Peyer's patch (tissue), 4 donors: ENCODE data around the gene ITPR1. TPM values are rescaled to one million over a fixed set of nuclear protein-coding genes. Genes with fewer than 3 reads are reported as not detected.
"Not testable (repeated sequence)": the region's sequence is repeated elsewhere in the genome, so short reads cannot be mapped to it uniquely, and the experiment has no call there.

Source experiments
- DNase-seq, 3 donors: peaks; one replicate each; pipeline ENCODE4 v3.0.0-alpha.2; 2017 to 2019
- H3K27ac ChIP-seq, 4 donors: fragments of 200-600 bp; sonication (generic); one replicate each; pipeline ENCODE4 v1.5.1; 2016 to 2019
- H3K27me3 ChIP-seq, 2 donors: fragments of 200-600 bp; sonication (generic); one replicate each; pipeline ENCODE4 v1.5.1; 2019
- H3K36me3 ChIP-seq, 3 donors: fragments of 200-600 bp; sonication (generic); one replicate each; pipeline ENCODE4 v1.5.1; 2016 to 2019
- H3K4me1 ChIP-seq, 4 donors: fragments of 200-600 bp; sonication (generic); one replicate each; pipeline ENCODE4 v1.5.1; 2016 to 2019
- H3K4me3 ChIP-seq, 4 donors: fragments of 200-600 bp; sonication (generic); 1 replicate in 3 of 4; 2 replicates in 1 of 4; pipeline ENCODE4 v1.5.1; 2016 to 2019; ENCODE audit warnings: mild to moderate bottlenecking in 1 of 4
- H3K9me3 ChIP-seq, 4 donors: fragments of 200-600 bp; sonication (generic); one replicate each; pipeline ENCODE4 v1.5.1; 2016 to 2019; ENCODE audit warnings: mild to moderate bottlenecking in 1 of 4
- POLR2A ChIP-seq, 2 donors: fragments of 450-650 bp; IDR thresholded peaks; one replicate each; pipeline ENCODE4 v1.5.1; 2017; ENCODE audit warnings: antibody characterized with exemption in 2 of 2, mild to moderate bottlenecking in 2 of 2, moderate library complexity in 2 of 2
- total RNA-seq, 4 donors: library from RNA; depleted of rRNA; stranded (reverse); fragments of >200 nt; gene quantifications; one replicate each; pipeline ENCODE4 v1.1.0, GENCODE V29; 2016
- TF ChIP-seq, protein P1 (sequence below), 6 experiments: fragments of 450-650 bp in 4 of 6; fragments of 200-600 bp in 2 of 6; sonication (generic) in 1 of 6; IDR thresholded peaks; one replicate each; pipeline ENCODE4 v1.5.1; 2017 to 2019; ENCODE audit warnings: antibody characterized with exemption in 6 of 6, mild to moderate bottlenecking in 3 of 6, moderate library complexity in 1 of 6

Gene ITPR1
- total RNA-seq, 4 donors from 2014 or later: 13.3 to 142 (median 22.7) TPM

DNA sequence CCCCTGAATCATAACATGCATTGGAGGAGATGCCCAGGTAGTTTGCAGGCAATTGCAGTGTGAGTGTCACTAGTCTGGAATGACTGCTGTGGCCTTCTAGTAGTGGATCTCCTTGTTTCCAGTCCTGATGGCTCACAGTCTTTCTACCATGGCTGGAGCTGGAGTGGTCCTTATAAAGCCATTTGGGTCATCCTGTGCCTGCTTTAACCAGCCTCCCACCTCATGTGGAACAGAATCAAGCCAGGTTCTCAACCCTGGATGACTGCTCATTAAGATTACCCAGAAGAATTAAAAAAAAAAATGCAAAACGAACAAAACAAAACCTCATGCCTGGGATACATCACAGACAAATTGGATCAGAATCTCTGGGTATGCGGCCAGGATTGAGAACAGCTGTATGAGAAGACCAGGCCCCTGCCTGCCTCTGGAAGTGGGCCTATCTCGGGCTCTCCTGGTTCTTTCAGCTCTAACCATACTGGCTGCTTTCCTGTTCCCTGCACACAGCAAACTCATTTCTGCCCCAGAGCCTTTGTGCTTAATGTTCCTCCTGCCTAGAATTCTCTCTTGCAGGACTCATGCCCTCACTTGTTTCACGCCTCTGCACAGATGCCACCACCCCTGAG, 96.4 kb downstream of the ITPR1 start:
- Histone ChIP-seq H3K9me3 (no peaks in the 10 kb centered on the region), H3K4me1 (peaks cover 0 to 6% (median 0%) of the 10 kb centered on the region in 4 donors), H3K4me3 (no peak overlapping the region), H3K27me3 (no peaks in the 10 kb centered on the region), H3K27ac (no peak overlapping the region), H3K36me3 (no peaks in the 10 kb centered on the region)
- DNase-seq: no peak
- TF ChIP-seq, protein P1, sequence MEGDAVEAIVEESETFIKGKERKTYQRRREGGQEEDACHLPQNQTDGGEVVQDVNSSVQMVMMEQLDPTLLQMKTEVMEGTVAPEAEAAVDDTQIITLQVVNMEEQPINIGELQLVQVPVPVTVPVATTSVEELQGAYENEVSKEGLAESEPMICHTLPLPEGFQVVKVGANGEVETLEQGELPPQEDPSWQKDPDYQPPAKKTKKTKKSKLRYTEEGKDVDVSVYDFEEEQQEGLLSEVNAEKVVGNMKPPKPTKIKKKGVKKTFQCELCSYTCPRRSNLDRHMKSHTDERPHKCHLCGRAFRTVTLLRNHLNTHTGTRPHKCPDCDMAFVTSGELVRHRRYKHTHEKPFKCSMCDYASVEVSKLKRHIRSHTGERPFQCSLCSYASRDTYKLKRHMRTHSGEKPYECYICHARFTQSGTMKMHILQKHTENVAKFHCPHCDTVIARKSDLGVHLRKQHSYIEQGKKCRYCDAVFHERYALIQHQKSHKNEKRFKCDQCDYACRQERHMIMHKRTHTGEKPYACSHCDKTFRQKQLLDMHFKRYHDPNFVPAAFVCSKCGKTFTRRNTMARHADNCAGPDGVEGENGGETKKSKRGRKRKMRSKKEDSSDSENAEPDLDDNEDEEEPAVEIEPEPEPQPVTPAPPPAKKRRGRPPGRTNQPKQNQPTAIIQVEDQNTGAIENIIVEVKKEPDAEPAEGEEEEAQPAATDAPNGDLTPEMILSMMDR (IDR thresholded peaks at IDR 0.05): no peak
- TF ChIP-seq POLR2A (IDR thresholded peaks at IDR 0.05): no peak

DNA sequence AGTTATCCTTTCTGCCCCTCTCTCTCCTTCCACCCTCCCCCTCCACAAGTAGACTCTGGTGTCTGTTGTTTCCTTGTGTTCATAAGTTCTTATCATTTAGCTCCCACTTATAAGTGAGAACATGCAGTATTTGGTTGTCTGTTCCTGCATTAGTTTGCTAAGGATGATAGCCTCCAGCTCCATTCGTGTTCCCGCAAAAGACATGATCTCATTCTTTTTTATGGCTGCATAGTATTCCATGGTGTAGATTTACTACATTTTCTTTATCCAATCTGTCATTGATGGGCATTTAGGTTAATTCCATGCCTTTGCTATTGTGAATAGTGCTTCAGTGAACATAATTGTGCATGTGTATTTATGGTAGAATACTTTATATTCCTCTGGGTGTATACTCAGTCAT, 97.7 kb downstream of the ITPR1 start:
- DNase-seq, H3K4me1 ChIP-seq, H3K27me3 ChIP-seq, H3K36me3 ChIP-seq, H3K4me3 ChIP-seq, H3K9me3 ChIP-seq, H3K27ac ChIP-seq: not testable (repeated sequence)

DNA sequence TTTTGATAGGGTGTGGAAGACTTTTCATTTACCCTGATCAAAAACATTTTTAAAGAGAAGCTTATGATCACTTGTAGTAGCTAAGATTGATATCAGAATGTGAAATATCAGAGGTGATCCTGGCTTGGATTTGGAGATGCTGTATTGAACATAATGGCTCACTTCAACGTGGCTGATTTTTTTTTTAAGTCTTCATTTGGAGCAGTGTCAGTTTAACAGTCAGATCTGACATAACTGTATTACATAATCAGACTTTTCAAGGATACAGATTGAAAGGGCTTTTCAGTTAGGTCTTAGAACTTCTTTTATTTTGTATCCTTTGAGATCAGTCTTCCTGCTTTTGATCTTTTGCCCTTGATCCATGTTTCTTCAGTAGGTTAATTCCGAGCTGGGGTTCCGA, 98.5 kb downstream of the ITPR1 start:
- Histone ChIP-seq H3K4me1 (peaks cover 0 to 6% (median 0%) of the 10 kb centered on the region in 4 donors), H3K9me3 (no peaks in the 10 kb centered on the region), H3K27ac (no peak overlapping the region), H3K27me3 (no peaks in the 10 kb centered on the region), H3K4me3 (no peak overlapping the region), H3K36me3 (no peaks in the 10 kb centered on the region)
- DNase-seq: no peak
- TF ChIP-seq, protein P1 (IDR thresholded peaks at IDR 0.05): no peak
- no peak for TF ChIP-seq POLR2A (IDR thresholded peaks at IDR 0.05)

DNA sequence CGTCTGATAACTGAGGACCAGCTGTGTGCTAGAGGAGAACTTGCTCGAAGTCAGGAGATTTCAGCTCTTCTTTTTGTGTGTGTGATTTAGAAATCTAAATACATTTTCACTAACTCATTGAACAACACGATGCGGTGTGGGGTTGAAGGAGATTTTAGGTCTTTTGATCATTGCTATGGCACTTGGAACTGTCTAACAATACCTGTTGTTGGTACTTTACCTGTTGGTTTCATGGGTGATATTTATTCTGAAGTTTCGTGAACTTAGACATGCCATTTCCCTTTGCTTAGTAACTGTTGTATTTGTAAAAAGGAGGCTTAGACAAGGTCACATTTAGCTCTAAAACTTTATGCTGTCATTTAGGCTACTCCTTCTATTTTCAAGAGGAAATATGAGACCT, 99.9 kb downstream of the ITPR1 start:
- DNase-seq: no peak
- Histone ChIP-seq H3K36me3 (no peaks in the 10 kb centered on the region), H3K4me1 (no peaks in the 10 kb centered on the region), H3K9me3 (no peaks in the 10 kb centered on the region), H3K27ac (no peak overlapping the region), H3K27me3 (no peaks in the 10 kb centered on the region), H3K4me3 (no peak overlapping the region)
- TF ChIP-seq POLR2A (IDR thresholded peaks at IDR 0.05): no peak
- TF ChIP-seq, protein P1 (IDR thresholded peaks at IDR 0.05): no peak

DNA sequence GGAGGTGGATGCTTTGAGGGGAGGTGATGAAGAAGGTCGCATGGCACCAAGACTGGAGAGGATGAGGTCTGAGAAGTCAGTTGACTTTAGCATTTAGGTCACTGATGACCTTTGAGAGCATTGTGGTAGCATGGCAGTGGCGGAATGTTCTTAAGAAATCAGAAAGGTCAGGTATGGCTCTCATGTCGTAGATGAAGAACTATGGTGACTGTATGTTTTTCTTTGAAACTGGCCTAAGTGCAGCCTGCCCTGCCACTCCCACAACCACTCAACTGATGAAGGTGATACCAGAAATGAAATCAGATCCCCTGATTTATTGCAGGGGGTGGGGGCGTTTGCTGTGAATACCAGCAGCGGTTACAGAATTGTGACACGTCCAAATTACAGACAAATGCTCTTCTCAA, 102.6 kb downstream of the ITPR1 start:
- no peak overlapping the region for H3K27ac ChIP-seq
- H3K9me3 ChIP-seq: no peaks in the 10 kb centered on the region
- no peak for TF ChIP-seq POLR2A (IDR thresholded peaks at IDR 0.05)
- TF ChIP-seq, protein P1 (IDR thresholded peaks at IDR 0.05): no peak
- no peaks in the 10 kb centered on the region for H3K36me3 ChIP-seq
- H3K4me1 ChIP-seq: no peaks in the 10 kb centered on the region
- no peak overlapping the region for H3K4me3 ChIP-seq
- no peaks in the 10 kb centered on the region for H3K27me3 ChIP-seq
- no peak for DNase-seq

DNA sequence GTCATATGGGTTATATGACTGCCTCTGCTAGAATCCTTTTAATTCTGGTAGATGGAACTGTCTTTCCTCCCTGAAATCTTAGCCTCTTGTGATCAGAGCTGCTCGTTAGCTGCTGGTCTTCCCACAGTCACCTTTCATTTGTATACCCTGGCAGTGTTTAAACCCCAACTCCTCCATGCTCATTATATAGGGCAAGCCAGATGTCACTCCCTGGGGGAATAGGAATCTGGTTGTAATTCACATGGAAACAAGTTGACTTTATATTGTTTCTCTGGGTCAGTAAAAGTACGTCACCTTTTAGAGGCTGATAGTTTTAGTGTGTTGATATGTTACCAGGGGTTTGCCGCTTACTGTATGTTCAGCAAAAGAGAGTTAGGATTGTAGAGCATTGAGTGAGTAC, 103.5 kb downstream of the ITPR1 start:
- no peak for DNase-seq
- no peaks in the 10 kb centered on the region for H3K27me3 ChIP-seq
- no peaks in the 10 kb centered on the region for H3K36me3 ChIP-seq
- no peaks in the 10 kb centered on the region for H3K4me1 ChIP-seq
- no peak overlapping the region for H3K27ac ChIP-seq
- H3K9me3 ChIP-seq: no peaks in the 10 kb centered on the region
- no peak overlapping the region for H3K4me3 ChIP-seq
- TF ChIP-seq, protein P1 (IDR thresholded peaks at IDR 0.05): no peak
- TF ChIP-seq POLR2A (IDR thresholded peaks at IDR 0.05): no peak
